T-helper 17 cell (primary cell): ENCODE measurements around the gene KLHL14. TPM values are rescaled to one million over a fixed set of nuclear protein-coding genes. Genes with fewer than 3 reads are reported as not detected.
A peak's percentile ranks its signal among the peaks of the same experiment; 100 is the strongest.

ENCODE experiments used
- ATAC-seq: fragments of 150-1000 bp; cut with Tn5 transposase; 2 replicates; pipeline ENCODE4 v1.10.0; 2021; ENCODE audit warnings: mild to moderate bottlenecking, moderate library complexity
- DNase-seq, 3 donors: peaks; one replicate each; pipeline versions ENCODE4 v3.0.0 to v3.0.0-alpha.2; 2020 to 2021
- H3K9me3 ChIP-seq: one replicate; pipeline ENCODE4 v1.7.0; 2013; ENCODE audit warnings: low read length, mild to moderate bottlenecking; ENCODE audit not compliant: control insufficient read depth, poor library complexity, severe bottlenecking
- H3K27ac Mint-ChIP-seq: one replicate; pipeline ENCODE4 v1.8.0; 2022; ENCODE audit warnings: mild to moderate bottlenecking, moderate library complexity, mixed read lengths
- H3K27me3 Mint-ChIP-seq: one replicate; pipeline ENCODE4 v1.8.0; 2022; ENCODE audit warnings: mixed read lengths
- H3K36me3 Mint-ChIP-seq: one replicate; pipeline ENCODE4 v1.8.0; 2022; ENCODE audit warnings: low read depth, mixed read lengths
- H3K4me1 Mint-ChIP-seq: one replicate; pipeline ENCODE4 v1.8.0; 2022; ENCODE audit warnings: mild to moderate bottlenecking, mixed read lengths
- H3K4me3 Mint-ChIP-seq: one replicate; pipeline ENCODE4 v1.8.0; 2022; ENCODE audit warnings: mild to moderate bottlenecking, moderate library complexity, mixed read lengths
- total RNA-seq, 4 donors: library from RNA in 2 of 4; stranded (reverse) in 2 of 4; gene quantifications; one replicate each; pipeline ENCODE4 v1.2.3 and lab custom pipeline; 2022 to 2026

Gene KLHL14
- total RNA-seq, 2 donors from 2014 or later, result 0.77 TPM; not detected in 1

GRCh38 chr18:32730620-32731091 lies 42.2 kb downstream of the KLHL14 start:
- peaks cover 2% of the 10 kb centered on the region for H3K36me3 Mint-ChIP-seq
- H3K4me1 Mint-ChIP-seq, result no peaks in the 10 kb centered on the region
- DNase-seq (no peak), ATAC-seq (peak; percentile 62)
- H3K4me3 Mint-ChIP-seq, result peak overlapping the region; percentile 68
- H3K9me3 ChIP-seq, result no peaks in the 10 kb centered on the region
- peak overlapping the region; percentile 6 for H3K27ac Mint-ChIP-seq
- no peaks in the 10 kb centered on the region for H3K27me3 Mint-ChIP-seq

- no peaks in the 10 kb centered on the region for H3K9me3 ChIP-seq
- Mint-ChIP-seq H3K4me1 (no peaks in the 10 kb centered on the region), H3K36me3 (peaks cover 2% of the 10 kb centered on the region), H3K27ac (peak overlapping the region; percentile 6), H3K4me3 (peak overlapping the region; percentile 68), H3K27me3 (no peaks in the 10 kb centered on the region)
- ATAC-seq (no peak), DNase-seq (no peak)
These were observed 42.8 kb downstream of the KLHL14 start for GRCh38 chr18:32730068-32730467.

GRCh38 chr18:32724071-32724749 lies 48.6 kb downstream of the KLHL14 start:
- no peak overlapping the region for H3K27ac Mint-ChIP-seq
- H3K27me3 Mint-ChIP-seq, result peaks cover 18% of the 10 kb centered on the region
- ATAC-seq, result no peak
- H3K36me3 Mint-ChIP-seq, result no peaks in the 10 kb centered on the region
- no peak overlapping the region for H3K4me3 Mint-ChIP-seq
- H3K4me1 Mint-ChIP-seq, result no peaks in the 10 kb centered on the region
- no peak for DNase-seq
- no peaks in the 10 kb centered on the region for H3K9me3 ChIP-seq

- ATAC-seq (no peak), DNase-seq (no peak)
- H3K27me3 Mint-ChIP-seq, result peaks cover 18% of the 10 kb centered on the region
- H3K4me3 Mint-ChIP-seq, result no peak overlapping the region
- H3K27ac Mint-ChIP-seq, result no peak overlapping the region
- no peaks in the 10 kb centered on the region for H3K9me3 ChIP-seq
- no peaks in the 10 kb centered on the region for H3K4me1 Mint-ChIP-seq
- H3K36me3 Mint-ChIP-seq, result no peaks in the 10 kb centered on the region
These were observed 50.5 kb downstream of the KLHL14 start for GRCh38 chr18:32722279-32722678.

- Mint-ChIP-seq H3K27ac (no peak overlapping the region), H3K4me1 (no peaks in the 10 kb centered on the region), H3K4me3 (no peak overlapping the region), H3K27me3 (peaks cover 16% of the 10 kb centered on the region), H3K36me3 (no peaks in the 10 kb centered on the region)
- H3K9me3 ChIP-seq, result no peaks in the 10 kb centered on the region
- no peak for ATAC-seq
- no peak for DNase-seq
These were observed 55.7 kb downstream of the KLHL14 start for GRCh38 chr18:32717126-32717525.

GRCh38 chr18:32714571-32715148 lies 58.2 kb downstream of the KLHL14 start:
- ATAC-seq (peak; percentile 64), DNase-seq (no peak)
- H3K4me3 Mint-ChIP-seq, result no peak overlapping the region
- no peaks in the 10 kb centered on the region for H3K4me1 Mint-ChIP-seq
- H3K27ac Mint-ChIP-seq, result no peak overlapping the region
- H3K27me3 Mint-ChIP-seq, result peaks cover 4% of the 10 kb centered on the region
- H3K36me3 Mint-ChIP-seq, result no peaks in the 10 kb centered on the region
- no peaks in the 10 kb centered on the region for H3K9me3 ChIP-seq

- no peak for ATAC-seq
- H3K9me3 ChIP-seq, result no peaks in the 10 kb centered on the region
- DNase-seq, result no peak
- no peak overlapping the region for H3K4me3 Mint-ChIP-seq
- no peaks in the 10 kb centered on the region for H3K27me3 Mint-ChIP-seq
- H3K4me1 Mint-ChIP-seq, result no peaks in the 10 kb centered on the region
- no peaks in the 10 kb centered on the region for H3K36me3 Mint-ChIP-seq
- H3K27ac Mint-ChIP-seq, result no peak overlapping the region
These were observed 60.0 kb downstream of the KLHL14 start for GRCh38 chr18:32712860-32713259.

GRCh38 chr18:32711862-32712261 lies 61.0 kb downstream of the KLHL14 start:
- Mint-ChIP-seq H3K27me3 (no peaks in the 10 kb centered on the region), H3K4me3 (no peak overlapping the region), H3K4me1 (no peaks in the 10 kb centered on the region), H3K36me3 (no peaks in the 10 kb centered on the region), H3K27ac (no peak overlapping the region)
- DNase-seq (no peak), ATAC-seq (no peak)
- no peaks in the 10 kb centered on the region for H3K9me3 ChIP-seq

GRCh38 chr18:32707586-32707985 lies 65.2 kb downstream of the KLHL14 start:
- H3K9me3 ChIP-seq, result no peaks in the 10 kb centered on the region
- Mint-ChIP-seq H3K27me3 (no peaks in the 10 kb centered on the region), H3K36me3 (no peaks in the 10 kb centered on the region), H3K27ac (no peak overlapping the region), H3K4me1 (peaks cover 3% of the 10 kb centered on the region), H3K4me3 (no peak overlapping the region)
- no peak for DNase-seq
- ATAC-seq, result no peak

- no peak overlapping the region for H3K4me3 Mint-ChIP-seq
- H3K27ac Mint-ChIP-seq, result no peak overlapping the region
- H3K27me3 Mint-ChIP-seq, result no peaks in the 10 kb centered on the region
- no peak for ATAC-seq
- H3K9me3 ChIP-seq, result no peaks in the 10 kb centered on the region
- H3K36me3 Mint-ChIP-seq, result no peaks in the 10 kb centered on the region
- H3K4me1 Mint-ChIP-seq, result peaks cover 3% of the 10 kb centered on the region
- DNase-seq, result no peak
These were observed 65.7 kb downstream of the KLHL14 start for GRCh38 chr18:32707147-32707546.

GRCh38 chr18:32701313-32701712 lies 71.5 kb downstream of the KLHL14 start:
- DNase-seq (no peak), ATAC-seq (no peak)
- Mint-ChIP-seq H3K36me3 (no peaks in the 10 kb centered on the region), H3K27ac (no peak overlapping the region), H3K4me1 (peaks cover 3% of the 10 kb centered on the region), H3K27me3 (peaks cover under 1% of the 10 kb centered on the region), H3K4me3 (no peak overlapping the region)
- no peaks in the 10 kb centered on the region for H3K9me3 ChIP-seq

- peaks cover 2% of the 10 kb centered on the region for H3K4me1 Mint-ChIP-seq
- peaks cover 17% of the 10 kb centered on the region for H3K27me3 Mint-ChIP-seq
- no peak for ATAC-seq
- no peak overlapping the region for H3K4me3 Mint-ChIP-seq
- no peak for DNase-seq
- H3K27ac Mint-ChIP-seq, result no peak overlapping the region
- no peaks in the 10 kb centered on the region for H3K36me3 Mint-ChIP-seq
- H3K9me3 ChIP-seq, result no peaks in the 10 kb centered on the region
These were observed 74.7 kb downstream of the KLHL14 start for GRCh38 chr18:32698153-32698552.

GRCh38 chr18:32696376-32696775 lies 76.4 kb downstream of the KLHL14 start:
- ATAC-seq, result no peak
- no peak for DNase-seq
- Mint-ChIP-seq H3K36me3 (no peaks in the 10 kb centered on the region), H3K4me3 (no peak overlapping the region), H3K27ac (no peak overlapping the region), H3K27me3 (peaks cover 17% of the 10 kb centered on the region), H3K4me1 (no peaks in the 10 kb centered on the region)
- H3K9me3 ChIP-seq, result no peaks in the 10 kb centered on the region

GRCh38 chr18:32695534-32695933 lies 77.3 kb downstream of the KLHL14 start:
- ATAC-seq (no peak), DNase-seq (no peak)
- Mint-ChIP-seq H3K36me3 (no peaks in the 10 kb centered on the region), H3K27me3 (peaks cover 17% of the 10 kb centered on the region), H3K4me3 (no peak overlapping the region), H3K4me1 (no peaks in the 10 kb centered on the region), H3K27ac (no peak overlapping the region)
- no peaks in the 10 kb centered on the region for H3K9me3 ChIP-seq
